GM15510 (cell line): Measurements from ENCODE around the gene ROPN1B.

Source experiments
- POLR2A ChIP-seq: IDR thresholded peaks from 3 replicates; pipeline ENCODE4 v1.6.1; 2011; ENCODE audit warnings: borderline replicate concordance; ENCODE audit not compliant: insufficient read length; ENCODE audit errors: extremely low read depth

ROPN1B gene

GRCh38 chr3:126025116-126025729 is 56.2 kb downstream of the ROPN1B start:
- TF ChIP-seq POLR2A: no peak

GRCh38 chr3:126025862-126026261 is 56.9 kb downstream of the ROPN1B start:
- TF ChIP-seq POLR2A: no peak

GRCh38 chr3:126026277-126026751 is 57.3 kb downstream of the ROPN1B start:
- TF ChIP-seq POLR2A: no peak

- TF ChIP-seq POLR2A: no peak
Observed at GRCh38 chr3:126026761-126027160, 57.8 kb downstream of the ROPN1B start.

- no peak for TF ChIP-seq POLR2A
Observed at GRCh38 chr3:126028096-126028495, 59.1 kb downstream of the ROPN1B start.

- no peak for TF ChIP-seq POLR2A
Observed at GRCh38 chr3:126029241-126029640, 60.3 kb downstream of the ROPN1B start.

GRCh38 chr3:126030455-126030854 is 61.5 kb downstream of the ROPN1B start:
- TF ChIP-seq POLR2A: no peak

- no peak for TF ChIP-seq POLR2A
Observed at GRCh38 chr3:126031981-126032471, 63.0 kb downstream of the ROPN1B start.
